Skeletal muscle satellite cell (primary cell): ENCODE measurements around the gene ITPK1.

Experiments used
- H3K27me3 ChIP-seq: 2 replicates; pipeline ENCODE4 v1.7.0; 2013; ENCODE audit warnings: low read length; ENCODE audit not compliant: control insufficient read depth, insufficient read depth
- H3K36me3 ChIP-seq: 2 replicates; pipeline ENCODE4 v1.7.0; 2013; ENCODE audit warnings: mild to moderate bottlenecking, control low read depth, low read length; ENCODE audit not compliant: insufficient read depth
- H3K4me1 ChIP-seq: 2 replicates; pipeline ENCODE4 v1.7.0; 2013; ENCODE audit warnings: low read length; ENCODE audit not compliant: control insufficient read depth, insufficient read depth
- H3K4me2 ChIP-seq: 2 replicates; pipeline ENCODE4 v1.7.0; 2013; ENCODE audit warnings: mild to moderate bottlenecking, low read length
- H3K4me3 ChIP-seq: 2 replicates; pipeline ENCODE4 v1.7.0; 2013; ENCODE audit warnings: low read length
- H3K9ac ChIP-seq: 2 replicates; pipeline ENCODE4 v1.7.0; 2013; ENCODE audit warnings: mild to moderate bottlenecking, low read depth, low read length, moderate library complexity
- H3K9me3 ChIP-seq: replicated peaks from 2 replicates; pipeline ENCODE4 v1.7.0; 2013; ENCODE audit warnings: mild to moderate bottlenecking, control low read depth, low read length

Gene ITPK1

GRCh38 chr14:93006567-93007051 is 109.1 kb downstream of the ITPK1 start:
- no peaks in the 10 kb centered on the region for H3K36me3 ChIP-seq
- no peaks in the 10 kb centered on the region for H3K9me3 ChIP-seq
- H3K9ac ChIP-seq = no peak overlapping the region
- H3K27me3 ChIP-seq = no peaks in the 10 kb centered on the region
- peaks cover 51% of the 10 kb centered on the region for H3K4me1 ChIP-seq
- H3K4me3 ChIP-seq = no peak overlapping the region
- H3K4me2 ChIP-seq = peak overlapping the region; percentile 55

- peaks cover 51% of the 10 kb centered on the region for H3K4me1 ChIP-seq
These were observed 109.9 kb downstream of the ITPK1 start for GRCh38 chr14:93005838-93006237.

GRCh38 chr14:93005135-93005813 is 110.5 kb downstream of the ITPK1 start:
- no peaks in the 10 kb centered on the region for H3K27me3 ChIP-seq
- H3K4me1 ChIP-seq = peaks cover 51% of the 10 kb centered on the region

More at GRCh38 chr14:93005838-93006237, 109.9 kb downstream of the ITPK1 start:
- no peak overlapping the region for H3K4me2 ChIP-seq
- no peaks in the 10 kb centered on the region for H3K36me3 ChIP-seq
- no peak overlapping the region for H3K9ac ChIP-seq
- no peak overlapping the region for H3K4me3 ChIP-seq
- no peaks in the 10 kb centered on the region for H3K27me3 ChIP-seq
- no peaks in the 10 kb centered on the region for H3K9me3 ChIP-seq

DNA sequence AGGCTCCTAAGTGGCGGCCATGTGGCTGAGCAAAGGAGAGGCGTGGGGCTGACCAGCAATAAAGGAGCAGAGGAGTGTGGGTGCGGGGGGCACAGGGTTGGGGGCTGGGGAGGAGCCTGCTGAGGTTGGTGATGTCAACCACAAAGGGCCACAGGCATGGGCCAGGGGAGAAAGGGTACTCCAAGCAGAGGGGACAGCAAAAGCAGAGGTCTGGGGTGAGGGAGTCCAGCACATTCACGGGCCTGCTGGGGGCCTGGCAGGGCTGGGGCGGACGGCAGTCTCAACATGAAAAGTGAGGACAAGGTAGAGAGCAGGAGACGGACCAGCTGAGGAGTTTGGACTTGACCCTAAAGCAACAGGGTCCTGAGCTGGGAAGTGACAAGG is 111.0 kb downstream of the ITPK1 start:
- Histone ChIP-seq H3K4me3 (no peak overlapping the region), H3K4me2 (no peak overlapping the region), H3K36me3 (no peaks in the 10 kb centered on the region), H3K9ac (no peak overlapping the region), H3K9me3 (no peaks in the 10 kb centered on the region), H3K27me3 (no peaks in the 10 kb centered on the region), H3K4me1 (peaks cover 45% of the 10 kb centered on the region)

More at GRCh38 chr14:93005135-93005813, 110.5 kb downstream of the ITPK1 start:
- no peak overlapping the region for H3K4me2 ChIP-seq
- no peak overlapping the region for H3K9ac ChIP-seq
- H3K9me3 ChIP-seq = no peaks in the 10 kb centered on the region
- no peak overlapping the region for H3K4me3 ChIP-seq
- no peaks in the 10 kb centered on the region for H3K36me3 ChIP-seq

GRCh38 chr14:93003945-93004698 is 111.6 kb downstream of the ITPK1 start:
- Histone ChIP-seq H3K4me3 (no peak overlapping the region), H3K4me1 (peaks cover 40% of the 10 kb centered on the region), H3K36me3 (no peaks in the 10 kb centered on the region), H3K9me3 (no peaks in the 10 kb centered on the region), H3K4me2 (no peak overlapping the region), H3K9ac (no peak overlapping the region), H3K27me3 (no peaks in the 10 kb centered on the region)

GRCh38 chr14:93002851-93003298 is 112.8 kb downstream of the ITPK1 start:
- Histone ChIP-seq H3K36me3 (no peaks in the 10 kb centered on the region), H3K9ac (no peak overlapping the region), H3K4me2 (no peak overlapping the region), H3K9me3 (no peaks in the 10 kb centered on the region), H3K4me1 (peaks cover 31% of the 10 kb centered on the region), H3K27me3 (no peaks in the 10 kb centered on the region), H3K4me3 (no peak overlapping the region)

DNA sequence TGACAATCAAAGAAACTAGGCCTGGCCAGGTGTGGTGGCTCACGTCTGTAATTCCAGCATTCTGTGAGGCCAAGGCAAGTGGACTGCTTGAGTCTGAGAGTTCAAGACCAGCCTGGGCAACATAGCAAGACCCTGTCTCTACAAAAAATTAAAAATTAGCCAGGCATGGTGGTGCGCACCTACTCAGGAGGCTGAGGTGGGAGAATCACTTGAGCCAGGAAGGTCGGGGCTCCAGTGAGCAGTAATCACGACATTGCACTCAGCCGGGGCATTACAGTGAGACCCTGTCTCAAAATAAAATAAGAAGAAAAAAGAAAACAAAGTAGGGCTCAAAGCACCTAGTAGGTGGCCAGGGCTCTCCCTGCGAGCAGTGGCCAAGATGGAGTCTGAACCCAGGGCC is 113.7 kb downstream of the ITPK1 start:
- no peaks in the 10 kb centered on the region for H3K36me3 ChIP-seq
- no peak overlapping the region for H3K9ac ChIP-seq
- H3K4me3 ChIP-seq = no peak overlapping the region
- H3K27me3 ChIP-seq = no peaks in the 10 kb centered on the region
- no peak overlapping the region for H3K4me2 ChIP-seq
- peaks cover 27% of the 10 kb centered on the region for H3K4me1 ChIP-seq
- H3K9me3 ChIP-seq = no peaks in the 10 kb centered on the region

GRCh38 chr14:92998946-92999345 is 116.8 kb downstream of the ITPK1 start:
- Histone ChIP-seq H3K4me3 (no peak overlapping the region), H3K9me3 (no peaks in the 10 kb centered on the region), H3K27me3 (no peaks in the 10 kb centered on the region), H3K9ac (no peak overlapping the region), H3K36me3 (no peaks in the 10 kb centered on the region), H3K4me1 (peaks cover 6% of the 10 kb centered on the region), H3K4me2 (no peak overlapping the region)

DNA sequence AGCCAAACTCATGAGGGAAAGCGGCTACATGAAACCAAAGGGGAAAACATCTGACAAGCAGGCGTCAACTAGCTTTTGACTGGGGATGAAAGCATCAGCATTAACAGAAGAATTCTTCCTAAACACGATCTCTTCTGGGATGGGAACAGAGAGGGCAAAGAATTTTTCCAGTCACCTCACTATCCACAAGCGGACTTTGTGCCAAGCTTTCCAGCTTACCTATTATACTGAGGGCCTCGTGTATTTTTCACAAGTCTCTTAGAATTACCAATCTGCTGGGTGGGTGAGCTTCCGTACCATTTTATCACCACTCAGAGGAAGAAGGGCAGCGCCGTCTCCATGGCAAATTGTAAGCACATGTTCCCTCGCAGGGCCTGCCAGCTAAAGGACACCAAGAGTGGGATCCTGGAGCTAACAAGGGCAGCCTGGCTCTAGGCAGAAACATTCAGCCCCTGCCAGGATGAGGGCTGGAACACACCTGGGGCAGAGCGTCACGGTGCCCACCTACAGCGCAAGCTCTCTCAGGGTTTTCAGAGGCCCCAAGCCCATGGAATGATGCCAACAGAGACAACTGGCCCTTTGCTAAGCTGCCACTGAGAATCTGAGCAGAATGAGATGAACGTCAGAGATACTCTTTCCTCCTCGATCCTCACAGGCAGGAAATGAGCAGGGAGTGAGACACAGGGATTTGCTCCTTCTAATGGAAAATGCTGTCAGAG is 118.2 kb downstream of the ITPK1 start:
- Histone ChIP-seq H3K4me1 (peaks cover 6% of the 10 kb centered on the region), H3K27me3 (no peaks in the 10 kb centered on the region), H3K36me3 (no peaks in the 10 kb centered on the region), H3K4me2 (no peak overlapping the region), H3K4me3 (no peak overlapping the region), H3K9ac (no peak overlapping the region), H3K9me3 (no peaks in the 10 kb centered on the region)

DNA sequence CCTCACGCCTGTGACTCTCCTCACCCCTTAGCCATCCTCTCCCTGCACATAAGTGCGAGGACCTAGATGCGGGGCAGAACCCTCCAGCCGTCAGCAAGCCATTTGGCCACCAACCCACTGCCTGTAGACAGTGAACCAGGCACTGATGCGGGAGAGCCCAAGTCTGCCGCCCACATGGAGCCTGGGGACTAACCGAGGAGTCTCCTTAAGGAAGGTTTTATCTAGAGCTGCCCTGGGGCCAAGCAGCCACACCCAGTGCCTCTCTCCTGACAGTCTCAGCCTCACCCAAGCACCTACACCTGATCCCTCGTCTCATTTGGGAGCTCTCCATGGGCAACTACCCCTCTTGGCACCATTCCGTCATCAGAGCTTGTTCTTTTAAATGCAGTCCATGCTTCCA is 120.1 kb downstream of the ITPK1 start:
- peaks cover 6% of the 10 kb centered on the region for H3K4me1 ChIP-seq
- no peak overlapping the region for H3K4me2 ChIP-seq
- H3K36me3 ChIP-seq = no peaks in the 10 kb centered on the region
- H3K9ac ChIP-seq = no peak overlapping the region
- no peak overlapping the region for H3K4me3 ChIP-seq
- no peaks in the 10 kb centered on the region for H3K27me3 ChIP-seq
- H3K9me3 ChIP-seq = no peaks in the 10 kb centered on the region

GRCh38 chr14:92994942-92995341 is 120.8 kb downstream of the ITPK1 start:
- H3K9me3 ChIP-seq = peaks cover 2% of the 10 kb centered on the region
- H3K27me3 ChIP-seq = no peaks in the 10 kb centered on the region
- peaks cover 6% of the 10 kb centered on the region for H3K4me1 ChIP-seq
- no peak overlapping the region for H3K4me2 ChIP-seq
- H3K4me3 ChIP-seq = no peak overlapping the region
- H3K9ac ChIP-seq = no peak overlapping the region
- H3K36me3 ChIP-seq = peaks cover 3% of the 10 kb centered on the region
